ENCODE data around the gene HOGA1. TPM values are rescaled to one million over a fixed set of nuclear protein-coding genes. Genes with fewer than 3 reads are reported as not detected.

Gene HOGA1
- total and polyA plus RNA-seq, 2 experiments from 2014 or later: 0.15 TPM; not detected in 1

DNA sequence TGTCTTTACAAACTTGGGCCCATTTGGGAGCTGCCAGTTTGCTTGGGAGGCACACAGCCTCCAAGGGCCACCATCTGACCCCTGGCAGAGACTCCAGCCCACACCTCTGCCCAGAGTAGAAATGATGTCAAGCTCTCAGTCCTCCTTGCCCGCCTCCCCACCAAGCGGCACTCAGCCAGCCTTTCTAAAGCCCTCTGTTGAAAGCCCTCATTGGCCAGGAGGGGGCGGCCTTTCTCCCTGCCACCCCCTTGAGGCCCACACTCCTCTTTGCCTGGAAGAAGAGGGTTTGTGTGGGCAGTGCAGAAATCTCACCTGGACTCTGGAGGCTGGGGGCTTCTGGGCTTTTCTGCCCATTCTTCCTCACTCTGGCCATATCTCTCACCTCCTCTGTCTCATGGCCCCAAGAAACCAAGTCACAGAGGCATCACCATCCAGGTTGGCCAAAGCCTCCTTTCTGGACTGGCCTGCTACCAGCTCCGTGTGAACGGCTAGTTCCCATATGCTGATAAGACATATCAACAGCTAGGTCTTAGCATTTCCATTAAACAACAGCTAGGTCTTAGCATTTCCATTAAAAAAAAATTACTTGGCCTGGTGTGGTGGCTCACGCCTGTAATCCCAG lies 49.3 kb upstream of the HOGA1 start:
- peaks cover 7% of the 10 kb centered on the region for H3K27me3 Mint-ChIP-seq (ENCODE audit: insufficient read depth, low read depth, poor library complexity)
- Histone ChIP-seq H2AFZ (no peak overlapping the region), H3K79me2 (replicated peaks; ENCODE audit: insufficient read depth) (0 out of 2 replicates have a peak, but pooled peaks cover 4% of the 10 kb centered on the region), H3K27ac (ENCODE audit: low read depth) (no peak overlapping the region), H3K9me2 (ENCODE audit: insufficient read depth) (no peaks in the 10 kb centered on the region), H3K4me1 (ENCODE audit: insufficient read depth) (peaks cover 11% of the 10 kb centered on the region), H4K20me1 (replicated peaks; ENCODE audit: insufficient read depth) (peaks cover 2% of the 10 kb centered on the region; the same call in 1 of the 2 replicates), H3F3A (replicated peaks; ENCODE audit: low read depth) (0 out of 2 replicates have a peak, but pooled peaks cover 3% of the 10 kb centered on the region), H3K4me3 (no peak overlapping the region), H3K27me3 (ENCODE audit: insufficient read depth) (no peaks in the 10 kb centered on the region), H3K4me2 (no peak overlapping the region), H3K36me3 (ENCODE audit: insufficient read depth) (no peaks in the 10 kb centered on the region)
- no peak overlapping the region for H3K27ac Mint-ChIP-seq
- peaks cover 13% of the 10 kb centered on the region for H3K4me1 Mint-ChIP-seq
- H3K4me3 Mint-ChIP-seq: no peak overlapping the region
- TF ChIP-seq ZNF331 (CRISPR knock-in tag; IDR thresholded peaks at IDR 0.05; ENCODE audit: low read depth): no peak
- no peak for TF ChIP-seq ZNF114 (CRISPR knock-in tag; IDR thresholded peaks at IDR 0.05)
- TF ChIP-seq, protein P1, sequence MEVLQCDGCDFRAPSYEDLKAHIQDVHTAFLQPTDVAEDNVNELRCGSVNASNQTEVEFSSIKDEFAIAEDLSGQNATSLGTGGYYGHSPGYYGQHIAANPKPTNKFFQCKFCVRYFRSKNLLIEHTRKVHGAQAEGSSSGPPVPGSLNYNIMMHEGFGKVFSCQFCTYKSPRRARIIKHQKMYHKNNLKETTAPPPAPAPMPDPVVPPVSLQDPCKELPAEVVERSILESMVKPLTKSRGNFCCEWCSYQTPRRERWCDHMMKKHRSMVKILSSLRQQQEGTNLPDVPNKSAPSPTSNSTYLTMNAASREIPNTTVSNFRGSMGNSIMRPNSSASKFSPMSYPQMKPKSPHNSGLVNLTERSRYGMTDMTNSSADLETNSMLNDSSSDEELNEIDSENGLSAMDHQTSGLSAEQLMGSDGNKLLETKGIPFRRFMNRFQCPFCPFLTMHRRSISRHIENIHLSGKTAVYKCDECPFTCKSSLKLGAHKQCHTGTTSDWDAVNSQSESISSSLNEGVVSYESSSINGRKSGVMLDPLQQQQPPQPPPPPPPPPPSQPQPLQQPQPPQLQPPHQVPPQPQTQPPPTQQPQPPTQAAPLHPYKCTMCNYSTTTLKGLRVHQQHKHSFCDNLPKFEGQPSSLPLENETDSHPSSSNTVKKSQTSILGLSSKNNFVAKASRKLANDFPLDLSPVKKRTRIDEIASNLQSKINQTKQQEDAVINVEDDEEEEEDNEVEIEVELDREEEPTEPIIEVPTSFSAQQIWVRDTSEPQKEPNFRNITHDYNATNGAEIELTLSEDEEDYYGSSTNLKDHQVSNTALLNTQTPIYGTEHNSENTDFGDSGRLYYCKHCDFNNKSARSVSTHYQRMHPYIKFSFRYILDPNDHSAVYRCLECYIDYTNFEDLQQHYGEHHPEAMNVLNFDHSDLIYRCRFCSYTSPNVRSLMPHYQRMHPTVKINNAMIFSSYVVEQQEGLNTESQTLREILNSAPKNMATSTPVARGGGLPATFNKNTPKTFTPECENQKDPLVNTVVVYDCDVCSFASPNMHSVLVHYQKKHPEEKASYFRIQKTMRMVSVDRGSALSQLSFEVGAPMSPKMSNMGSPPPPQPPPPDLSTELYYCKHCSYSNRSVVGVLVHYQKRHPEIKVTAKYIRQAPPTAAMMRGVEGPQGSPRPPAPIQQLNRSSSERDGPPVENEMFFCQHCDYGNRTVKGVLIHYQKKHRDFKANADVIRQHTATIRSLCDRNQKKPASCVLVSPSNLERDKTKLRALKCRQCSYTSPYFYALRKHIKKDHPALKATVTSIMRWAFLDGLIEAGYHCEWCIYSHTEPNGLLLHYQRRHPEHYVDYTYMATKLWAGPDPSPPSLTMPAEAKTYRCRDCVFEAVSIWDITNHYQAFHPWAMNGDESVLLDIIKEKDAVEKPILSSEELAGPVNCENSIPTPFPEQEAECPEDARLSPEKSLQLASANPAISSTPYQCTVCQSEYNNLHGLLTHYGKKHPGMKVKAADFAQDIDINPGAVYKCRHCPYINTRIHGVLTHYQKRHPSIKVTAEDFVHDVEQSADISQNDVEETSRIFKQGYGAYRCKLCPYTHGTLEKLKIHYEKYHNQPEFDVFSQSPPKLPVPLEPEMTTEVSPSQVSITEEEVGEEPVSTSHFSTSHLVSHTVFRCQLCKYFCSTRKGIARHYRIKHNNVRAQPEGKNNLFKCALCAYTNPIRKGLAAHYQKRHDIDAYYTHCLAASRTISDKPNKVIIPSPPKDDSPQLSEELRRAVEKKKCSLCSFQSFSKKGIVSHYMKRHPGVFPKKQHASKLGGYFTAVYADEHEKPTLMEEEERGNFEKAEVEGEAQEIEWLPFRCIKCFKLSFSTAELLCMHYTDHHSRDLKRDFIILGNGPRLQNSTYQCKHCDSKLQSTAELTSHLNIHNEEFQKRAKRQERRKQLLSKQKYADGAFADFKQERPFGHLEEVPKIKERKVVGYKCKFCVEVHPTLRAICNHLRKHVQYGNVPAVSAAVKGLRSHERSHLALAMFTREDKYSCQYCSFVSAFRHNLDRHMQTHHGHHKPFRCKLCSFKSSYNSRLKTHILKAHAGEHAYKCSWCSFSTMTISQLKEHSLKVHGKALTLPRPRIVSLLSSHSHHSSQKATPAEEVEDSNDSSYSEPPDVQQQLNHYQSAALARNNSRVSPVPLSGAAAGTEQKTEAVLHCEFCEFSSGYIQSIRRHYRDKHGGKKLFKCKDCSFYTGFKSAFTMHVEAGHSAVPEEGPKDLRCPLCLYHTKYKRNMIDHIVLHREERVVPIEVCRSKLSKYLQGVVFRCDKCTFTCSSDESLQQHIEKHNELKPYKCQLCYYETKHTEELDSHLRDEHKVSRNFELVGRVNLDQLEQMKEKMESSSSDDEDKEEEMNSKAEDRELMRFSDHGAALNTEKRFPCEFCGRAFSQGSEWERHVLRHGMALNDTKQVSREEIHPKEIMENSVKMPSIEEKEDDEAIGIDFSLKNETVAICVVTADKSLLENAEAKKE (CRISPR knock-in tag; IDR thresholded peaks at IDR 0.05): no peak
- no peak for TF ChIP-seq EZH2 (IDR thresholded peaks at IDR 0.05; ENCODE audit: low read depth, unreplicated experiment)
- TF ChIP-seq CREB1 (CRISPR knock-in tag; IDR thresholded peaks at IDR 0.05; ENCODE audit: low read depth): no peak
- TF ChIP-seq NANOG (IDR thresholded peaks at IDR 0.05; ENCODE audit: borderline replicate concordance): no peak
- TF ChIP-seq, protein P2, sequence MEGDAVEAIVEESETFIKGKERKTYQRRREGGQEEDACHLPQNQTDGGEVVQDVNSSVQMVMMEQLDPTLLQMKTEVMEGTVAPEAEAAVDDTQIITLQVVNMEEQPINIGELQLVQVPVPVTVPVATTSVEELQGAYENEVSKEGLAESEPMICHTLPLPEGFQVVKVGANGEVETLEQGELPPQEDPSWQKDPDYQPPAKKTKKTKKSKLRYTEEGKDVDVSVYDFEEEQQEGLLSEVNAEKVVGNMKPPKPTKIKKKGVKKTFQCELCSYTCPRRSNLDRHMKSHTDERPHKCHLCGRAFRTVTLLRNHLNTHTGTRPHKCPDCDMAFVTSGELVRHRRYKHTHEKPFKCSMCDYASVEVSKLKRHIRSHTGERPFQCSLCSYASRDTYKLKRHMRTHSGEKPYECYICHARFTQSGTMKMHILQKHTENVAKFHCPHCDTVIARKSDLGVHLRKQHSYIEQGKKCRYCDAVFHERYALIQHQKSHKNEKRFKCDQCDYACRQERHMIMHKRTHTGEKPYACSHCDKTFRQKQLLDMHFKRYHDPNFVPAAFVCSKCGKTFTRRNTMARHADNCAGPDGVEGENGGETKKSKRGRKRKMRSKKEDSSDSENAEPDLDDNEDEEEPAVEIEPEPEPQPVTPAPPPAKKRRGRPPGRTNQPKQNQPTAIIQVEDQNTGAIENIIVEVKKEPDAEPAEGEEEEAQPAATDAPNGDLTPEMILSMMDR (conservative IDR thresholded peaks at IDR 0.05; ENCODE audit: low read depth in 2 of 2): peak; percentile 81 to 91
- TF ChIP-seq, protein P3, sequence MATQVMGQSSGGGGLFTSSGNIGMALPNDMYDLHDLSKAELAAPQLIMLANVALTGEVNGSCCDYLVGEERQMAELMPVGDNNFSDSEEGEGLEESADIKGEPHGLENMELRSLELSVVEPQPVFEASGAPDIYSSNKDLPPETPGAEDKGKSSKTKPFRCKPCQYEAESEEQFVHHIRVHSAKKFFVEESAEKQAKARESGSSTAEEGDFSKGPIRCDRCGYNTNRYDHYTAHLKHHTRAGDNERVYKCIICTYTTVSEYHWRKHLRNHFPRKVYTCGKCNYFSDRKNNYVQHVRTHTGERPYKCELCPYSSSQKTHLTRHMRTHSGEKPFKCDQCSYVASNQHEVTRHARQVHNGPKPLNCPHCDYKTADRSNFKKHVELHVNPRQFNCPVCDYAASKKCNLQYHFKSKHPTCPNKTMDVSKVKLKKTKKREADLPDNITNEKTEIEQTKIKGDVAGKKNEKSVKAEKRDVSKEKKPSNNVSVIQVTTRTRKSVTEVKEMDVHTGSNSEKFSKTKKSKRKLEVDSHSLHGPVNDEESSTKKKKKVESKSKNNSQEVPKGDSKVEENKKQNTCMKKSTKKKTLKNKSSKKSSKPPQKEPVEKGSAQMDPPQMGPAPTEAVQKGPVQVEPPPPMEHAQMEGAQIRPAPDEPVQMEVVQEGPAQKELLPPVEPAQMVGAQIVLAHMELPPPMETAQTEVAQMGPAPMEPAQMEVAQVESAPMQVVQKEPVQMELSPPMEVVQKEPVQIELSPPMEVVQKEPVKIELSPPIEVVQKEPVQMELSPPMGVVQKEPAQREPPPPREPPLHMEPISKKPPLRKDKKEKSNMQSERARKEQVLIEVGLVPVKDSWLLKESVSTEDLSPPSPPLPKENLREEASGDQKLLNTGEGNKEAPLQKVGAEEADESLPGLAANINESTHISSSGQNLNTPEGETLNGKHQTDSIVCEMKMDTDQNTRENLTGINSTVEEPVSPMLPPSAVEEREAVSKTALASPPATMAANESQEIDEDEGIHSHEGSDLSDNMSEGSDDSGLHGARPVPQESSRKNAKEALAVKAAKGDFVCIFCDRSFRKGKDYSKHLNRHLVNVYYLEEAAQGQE (IDR thresholded peaks at IDR 0.05; ENCODE audit: unreplicated experiment): no peak
- peaks cover 3% of the 10 kb centered on the region for H3K9me3 Mint-ChIP-seq
- ATAC-seq: peak; percentile 85
- peaks cover 2% of the 10 kb centered on the region for H3K36me3 Mint-ChIP-seq (ENCODE audit: low read depth)
- DNase-seq (ENCODE audit: low spot score): peak; percentile 84

All from GM23338 (cell line).